Cardiac muscle cell (in vitro differentiated cells and primary cell): ENCODE results near the gene GTF3A. TPM values are rescaled to one million over a fixed set of nuclear protein-coding genes. Genes with fewer than 3 reads are reported as not detected.

Experiments used
- DNase-seq, 2 donors: peaks; one replicate each; pipeline versions ENCODE4 v3.0.0 to v3.0.0-alpha.2; 2010 to 2017; ENCODE audit warnings: low read depth in 1 of 2, low spot score in 1 of 2
- H3K27ac ChIP-seq: fragments of 200-600 bp; sonication (generic); 2 replicates; pipeline ENCODE4 v1.5.1; 2016
- H3K27me3 ChIP-seq: fragments of 200-600 bp; sonication (generic); 2 replicates; pipeline ENCODE4 v1.6.0; 2016; ENCODE audit warnings: control low read depth
- H3K36me3 ChIP-seq: fragments of 200-600 bp; sonication (generic); 2 replicates; pipeline ENCODE4 v1.5.1; 2016; ENCODE audit warnings: control low read depth
- H3K4me1 ChIP-seq: fragments of 200-600 bp; sonication (generic); 2 replicates; pipeline ENCODE4 v1.8.1; 2017; ENCODE audit warnings: low read depth, mild to moderate bottlenecking, mixed run types
- H3K4me3 ChIP-seq: fragments of 200-600 bp; sonication (generic); 2 replicates; pipeline ENCODE4 v1.5.1; 2016; ENCODE audit warnings: mild to moderate bottlenecking
- H3K9me3 ChIP-seq: fragments of 200-600 bp; sonication (generic); 2 replicates; pipeline ENCODE4 v1.5.1; 2017; ENCODE audit warnings: low read depth, mild to moderate bottlenecking, control low read depth
- polyA plus RNA-seq: library from polyadenylated mRNA; unstranded; fragments of >200 nt; fragmentation: Nextera tagmentation; extraction: Ambion mirVana; gene quantifications from 2 replicates; pipeline ENCODE4 v1.2.1, GENCODE V29; 2016
- total RNA-seq: library from RNA; depleted of rRNA; stranded (reverse); fragments of >200 nt; gene quantifications from 2 replicates; pipeline ENCODE4 v1.2.3, GENCODE V29; 2016
- TF ChIP-seq, protein P1 (sequence below): IDR thresholded peaks from 2 replicates; pipeline ENCODE4 v1.5.1; 2012; ENCODE audit warnings: low read depth, mild to moderate bottlenecking, low read length

Gene GTF3A
- total and polyA plus RNA-seq, 2 experiments from 2014 or later: 56.9 to 140 TPM

DNA sequence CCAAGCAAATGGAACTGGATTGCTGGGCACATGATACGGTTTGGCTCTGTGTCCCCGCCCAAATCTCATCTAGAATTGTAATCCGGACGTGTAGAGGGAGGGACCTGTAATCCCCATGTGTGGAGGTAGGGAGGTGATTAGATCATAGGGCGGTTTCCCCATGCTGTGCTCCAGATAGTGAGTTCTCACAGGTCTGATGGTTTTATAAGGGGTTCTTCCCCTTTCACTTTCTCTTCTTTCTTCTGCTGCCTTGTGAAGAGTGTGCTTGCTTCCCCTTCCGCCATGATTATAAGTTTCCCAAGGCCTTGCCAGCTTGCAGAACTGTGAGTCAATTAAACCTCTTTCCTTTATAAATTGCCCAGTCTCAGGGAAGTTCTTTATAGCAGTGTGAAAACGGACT lies 58.6 kb downstream of the GTF3A start:
- Histone ChIP-seq H3K36me3 (no peaks in the 10 kb centered on the region), H3K4me1 (no peaks in the 10 kb centered on the region), H3K9me3 (no peaks in the 10 kb centered on the region), H3K4me3 (no peak overlapping the region), H3K27ac (no peak overlapping the region), H3K27me3 (peaks cover 23% of the 10 kb centered on the region)
- DNase-seq: no peak
- TF ChIP-seq, protein P1, sequence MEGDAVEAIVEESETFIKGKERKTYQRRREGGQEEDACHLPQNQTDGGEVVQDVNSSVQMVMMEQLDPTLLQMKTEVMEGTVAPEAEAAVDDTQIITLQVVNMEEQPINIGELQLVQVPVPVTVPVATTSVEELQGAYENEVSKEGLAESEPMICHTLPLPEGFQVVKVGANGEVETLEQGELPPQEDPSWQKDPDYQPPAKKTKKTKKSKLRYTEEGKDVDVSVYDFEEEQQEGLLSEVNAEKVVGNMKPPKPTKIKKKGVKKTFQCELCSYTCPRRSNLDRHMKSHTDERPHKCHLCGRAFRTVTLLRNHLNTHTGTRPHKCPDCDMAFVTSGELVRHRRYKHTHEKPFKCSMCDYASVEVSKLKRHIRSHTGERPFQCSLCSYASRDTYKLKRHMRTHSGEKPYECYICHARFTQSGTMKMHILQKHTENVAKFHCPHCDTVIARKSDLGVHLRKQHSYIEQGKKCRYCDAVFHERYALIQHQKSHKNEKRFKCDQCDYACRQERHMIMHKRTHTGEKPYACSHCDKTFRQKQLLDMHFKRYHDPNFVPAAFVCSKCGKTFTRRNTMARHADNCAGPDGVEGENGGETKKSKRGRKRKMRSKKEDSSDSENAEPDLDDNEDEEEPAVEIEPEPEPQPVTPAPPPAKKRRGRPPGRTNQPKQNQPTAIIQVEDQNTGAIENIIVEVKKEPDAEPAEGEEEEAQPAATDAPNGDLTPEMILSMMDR: no peak

DNA sequence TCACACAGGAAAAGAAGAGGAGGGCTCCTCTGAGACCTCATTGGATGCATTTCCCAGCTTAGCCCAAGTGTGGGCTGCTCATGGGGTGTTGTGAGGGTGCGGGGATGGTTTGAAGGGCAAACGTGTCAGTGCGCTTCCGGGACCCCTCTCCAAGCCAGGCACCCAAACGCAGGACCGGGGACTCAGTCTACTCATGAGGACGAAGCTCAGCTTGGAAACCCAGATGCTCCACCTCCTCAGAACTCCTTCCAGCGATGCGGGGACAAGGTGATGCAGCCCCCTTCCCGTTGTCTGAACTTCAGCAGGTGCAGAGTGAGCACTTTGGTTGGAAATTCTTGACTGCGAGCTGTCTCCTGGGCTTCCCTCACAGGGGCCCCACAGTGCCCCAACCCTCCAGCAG lies 59.0 kb downstream of the GTF3A start:
- TF ChIP-seq, protein P1: no peak
- Histone ChIP-seq H3K4me1 (no peaks in the 10 kb centered on the region), H3K36me3 (no peaks in the 10 kb centered on the region), H3K27me3 (peaks cover 23% of the 10 kb centered on the region), H3K9me3 (no peaks in the 10 kb centered on the region), H3K27ac (no peak overlapping the region), H3K4me3 (no peak overlapping the region)
- no peak for DNase-seq

Other genes with a start within 250 kb of the GTF3A start
- 367 and 371 TPM in 2 replicates for gene RPL21, start 173.1 kb upstream of the GTF3A start, total RNA-seq
- gene RPL21, start 173.1 kb upstream of the GTF3A start, polyA plus RNA-seq: 410 and 463 TPM in 2 replicates
- gene RASL11A, start 153.8 kb upstream of the GTF3A start, total RNA-seq: 1.9 and 2.0 TPM in 2 replicates
- gene RASL11A, start 153.8 kb upstream of the GTF3A start, polyA plus RNA-seq: 0.52 and 1.2 TPM in 2 replicates
- gene MTIF3, start 25.9 kb downstream of the GTF3A start, total RNA-seq: 49.4 and 55.5 TPM in 2 replicates
- gene MTIF3, start 25.9 kb downstream of the GTF3A start, polyA plus RNA-seq: 66.2 and 72.8 TPM in 2 replicates
- 7.4 and 11.6 TPM in 2 replicates for gene LNX2, start 195.9 kb downstream of the GTF3A start, total RNA-seq
- gene LNX2, start 195.9 kb downstream of the GTF3A start, polyA plus RNA-seq: 7.1 and 10.1 TPM in 2 replicates
- 106 and 116 TPM in 2 replicates for gene POLR1D, start 197.3 kb downstream of the GTF3A start, total RNA-seq
- gene POLR1D, start 197.3 kb downstream of the GTF3A start, polyA plus RNA-seq: 101 and 114 TPM in 2 replicates